ENCODE data around the gene IGF2R.

- TF ChIP-seq, protein P1, sequence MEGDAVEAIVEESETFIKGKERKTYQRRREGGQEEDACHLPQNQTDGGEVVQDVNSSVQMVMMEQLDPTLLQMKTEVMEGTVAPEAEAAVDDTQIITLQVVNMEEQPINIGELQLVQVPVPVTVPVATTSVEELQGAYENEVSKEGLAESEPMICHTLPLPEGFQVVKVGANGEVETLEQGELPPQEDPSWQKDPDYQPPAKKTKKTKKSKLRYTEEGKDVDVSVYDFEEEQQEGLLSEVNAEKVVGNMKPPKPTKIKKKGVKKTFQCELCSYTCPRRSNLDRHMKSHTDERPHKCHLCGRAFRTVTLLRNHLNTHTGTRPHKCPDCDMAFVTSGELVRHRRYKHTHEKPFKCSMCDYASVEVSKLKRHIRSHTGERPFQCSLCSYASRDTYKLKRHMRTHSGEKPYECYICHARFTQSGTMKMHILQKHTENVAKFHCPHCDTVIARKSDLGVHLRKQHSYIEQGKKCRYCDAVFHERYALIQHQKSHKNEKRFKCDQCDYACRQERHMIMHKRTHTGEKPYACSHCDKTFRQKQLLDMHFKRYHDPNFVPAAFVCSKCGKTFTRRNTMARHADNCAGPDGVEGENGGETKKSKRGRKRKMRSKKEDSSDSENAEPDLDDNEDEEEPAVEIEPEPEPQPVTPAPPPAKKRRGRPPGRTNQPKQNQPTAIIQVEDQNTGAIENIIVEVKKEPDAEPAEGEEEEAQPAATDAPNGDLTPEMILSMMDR (IDR thresholded peaks at IDR 0.05; ENCODE audit: low read depth, low read length) = no peak
- TF ChIP-seq POLR2A (IDR thresholded peaks at IDR 0.05; ENCODE audit: extremely low read depth, insufficient read length) = no peak
Measured at GRCh38 chr6:159953091-159953601, 15.7 kb upstream of the IGF2R start.
